ENCODE data around the gene GPC5.

DNA sequence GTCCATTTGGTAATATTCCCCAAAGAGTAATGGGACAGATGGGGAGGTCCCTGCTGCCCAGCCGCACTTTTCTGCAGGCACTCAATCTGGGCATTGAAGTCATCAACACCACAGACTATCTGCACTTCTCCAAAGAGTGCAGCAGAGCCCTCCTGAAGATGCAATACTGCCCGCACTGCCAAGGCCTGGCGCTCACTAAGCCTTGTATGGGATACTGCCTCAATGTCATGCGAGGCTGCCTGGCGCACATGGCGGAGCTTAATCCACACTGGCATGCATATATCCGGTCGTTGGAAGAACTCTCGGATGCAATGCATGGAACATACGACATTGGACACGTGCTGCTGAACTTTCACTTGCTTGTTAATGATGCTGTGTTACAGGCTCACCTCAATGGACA is 295.0 kb downstream of the GPC5 start:
- TF ChIP-seq, protein P1, sequence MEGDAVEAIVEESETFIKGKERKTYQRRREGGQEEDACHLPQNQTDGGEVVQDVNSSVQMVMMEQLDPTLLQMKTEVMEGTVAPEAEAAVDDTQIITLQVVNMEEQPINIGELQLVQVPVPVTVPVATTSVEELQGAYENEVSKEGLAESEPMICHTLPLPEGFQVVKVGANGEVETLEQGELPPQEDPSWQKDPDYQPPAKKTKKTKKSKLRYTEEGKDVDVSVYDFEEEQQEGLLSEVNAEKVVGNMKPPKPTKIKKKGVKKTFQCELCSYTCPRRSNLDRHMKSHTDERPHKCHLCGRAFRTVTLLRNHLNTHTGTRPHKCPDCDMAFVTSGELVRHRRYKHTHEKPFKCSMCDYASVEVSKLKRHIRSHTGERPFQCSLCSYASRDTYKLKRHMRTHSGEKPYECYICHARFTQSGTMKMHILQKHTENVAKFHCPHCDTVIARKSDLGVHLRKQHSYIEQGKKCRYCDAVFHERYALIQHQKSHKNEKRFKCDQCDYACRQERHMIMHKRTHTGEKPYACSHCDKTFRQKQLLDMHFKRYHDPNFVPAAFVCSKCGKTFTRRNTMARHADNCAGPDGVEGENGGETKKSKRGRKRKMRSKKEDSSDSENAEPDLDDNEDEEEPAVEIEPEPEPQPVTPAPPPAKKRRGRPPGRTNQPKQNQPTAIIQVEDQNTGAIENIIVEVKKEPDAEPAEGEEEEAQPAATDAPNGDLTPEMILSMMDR (IDR thresholded peaks at IDR 0.05) = no peak
- no peak for TF ChIP-seq POLR2A (IDR thresholded peaks at IDR 0.05)
- TF ChIP-seq EP300 (IDR thresholded peaks at IDR 0.05) = no peak

All from ovary (tissue), 3 donors.